HepG2 (cell line): Measurements from ENCODE around the gene GPATCH4. TPM values are rescaled to one million over a fixed set of nuclear protein-coding genes. Genes with fewer than 3 reads are reported as not detected.

Experiments
- MBD4 ChIP-seq: IDR thresholded peaks from 2 replicates; pipeline ENCODE4 v1.6.1; 2012; ENCODE audit warnings: low read length, inconsistent platforms, borderline replicate concordance
- MEIS2 ChIP-seq: sonication (generic); formaldehyde crosslinking; IDR thresholded peaks from 2 replicates; pipeline ENCODE4 v1.9.0; 2021; ENCODE audit warnings: mild to moderate bottlenecking, missing genetic modification reagents
- MTA3 ChIP-seq: sonication (generic); formaldehyde crosslinking; IDR thresholded peaks from 2 replicates; pipeline ENCODE4 v1.4.0; 2020; ENCODE audit warnings: missing genetic modification reagents
- NCOA1 ChIP-seq: sonication (generic); formaldehyde crosslinking; IDR thresholded peaks from 2 replicates; pipeline ENCODE4 v1.9.0; 2021; ENCODE audit warnings: missing genetic modification reagents
- RARA ChIP-seq: IDR thresholded peaks from 2 replicates; pipeline ENCODE4 v1.6.1; 2016; ENCODE audit warnings: missing genetic modification reagents, missing compliant biosample characterization
- SMAD9 ChIP-seq: sonication (generic); formaldehyde crosslinking; IDR thresholded peaks from 2 replicates; pipeline ENCODE4 v1.5.1; 2020; ENCODE audit warnings: mild to moderate bottlenecking, missing genetic modification reagents
- SNRNP70 ChIP-seq: fragments of 200-400 bp; formaldehyde crosslinking; IDR thresholded peaks from 2 replicates; pipeline ENCODE4 v1.6.1; 2017; ENCODE audit warnings: mild to moderate bottlenecking, low read depth, low read length, moderate library complexity
- ZNF660 ChIP-seq: sonication (generic); formaldehyde crosslinking; IDR thresholded peaks from 2 replicates; pipeline ENCODE4 v1.5.1; 2020; ENCODE audit warnings: mild to moderate bottlenecking, low read depth, missing genetic modification reagents, borderline replicate concordance
- polyA plus RNA-seq, 8 experiments: library from polyadenylated mRNA; depleted of rRNA in 3 of 8; stranded (reverse) in 7 of 8; unstranded in 1 of 8; fragments of >200 nt; fragmentation: Illumina TruSeq in 4 of 8; extraction: Trizol in 4 of 8; gene quantifications; 2 replicates each; pipeline versions ENCODE4 v1.2.1 to v1.2.3, GENCODE V29; 2011 to 2016; ENCODE audit warnings: low read depth in 4 of 8, missing spikeins in 1 of 8, mixed read lengths in 1 of 8; ENCODE audit not compliant: insufficient read depth in 1 of 8
- total RNA-seq, 5 experiments: library from RNA; depleted of rRNA; stranded (reverse); fragments of >200 nt; fragmentation: Illumina TruSeq; extraction: Trizol; gene quantifications; 2 replicates each; pipeline ENCODE4 v1.2.3, GENCODE V29; 2016; ENCODE audit warnings: low read depth in 1 of 5
- TF ChIP-seq, protein P1 (sequence below): sonication (generic); formaldehyde crosslinking; IDR thresholded peaks from 2 replicates; pipeline ENCODE4 v1.4.0; 2020; ENCODE audit warnings: mild to moderate bottlenecking, missing genetic modification reagents
- TF ChIP-seq, protein P2 (sequence below): sonication (generic); formaldehyde crosslinking; IDR thresholded peaks from 2 replicates; pipeline ENCODE4 v1.5.0; 2020; ENCODE audit warnings: missing genetic modification reagents, mild to moderate bottlenecking, borderline replicate concordance
- TF ChIP-seq, protein P3 (sequence below): sonication (generic); formaldehyde crosslinking; IDR thresholded peaks from 2 replicates; pipeline ENCODE4 v1.5.0; 2020; ENCODE audit warnings: missing genetic modification reagents
- TF ChIP-seq, protein P4 (sequence below): sonication (generic); formaldehyde crosslinking; IDR thresholded peaks from 2 replicates; pipeline ENCODE4 v1.4.0; 2020; ENCODE audit warnings: mild to moderate bottlenecking, missing genetic modification reagents
- TF ChIP-seq, protein P5 (sequence below): sonication (generic); formaldehyde crosslinking; IDR thresholded peaks from 2 replicates; pipeline ENCODE4 v1.4.0; 2020; ENCODE audit warnings: missing genetic modification reagents

GPATCH4 gene
- total and polyA plus RNA-seq, 2 of the 13 experiments (the other 11 are each of a cell fraction or from before 2014, with no cell fraction given), result 19.2 to 37.9 TPM

DNA sequence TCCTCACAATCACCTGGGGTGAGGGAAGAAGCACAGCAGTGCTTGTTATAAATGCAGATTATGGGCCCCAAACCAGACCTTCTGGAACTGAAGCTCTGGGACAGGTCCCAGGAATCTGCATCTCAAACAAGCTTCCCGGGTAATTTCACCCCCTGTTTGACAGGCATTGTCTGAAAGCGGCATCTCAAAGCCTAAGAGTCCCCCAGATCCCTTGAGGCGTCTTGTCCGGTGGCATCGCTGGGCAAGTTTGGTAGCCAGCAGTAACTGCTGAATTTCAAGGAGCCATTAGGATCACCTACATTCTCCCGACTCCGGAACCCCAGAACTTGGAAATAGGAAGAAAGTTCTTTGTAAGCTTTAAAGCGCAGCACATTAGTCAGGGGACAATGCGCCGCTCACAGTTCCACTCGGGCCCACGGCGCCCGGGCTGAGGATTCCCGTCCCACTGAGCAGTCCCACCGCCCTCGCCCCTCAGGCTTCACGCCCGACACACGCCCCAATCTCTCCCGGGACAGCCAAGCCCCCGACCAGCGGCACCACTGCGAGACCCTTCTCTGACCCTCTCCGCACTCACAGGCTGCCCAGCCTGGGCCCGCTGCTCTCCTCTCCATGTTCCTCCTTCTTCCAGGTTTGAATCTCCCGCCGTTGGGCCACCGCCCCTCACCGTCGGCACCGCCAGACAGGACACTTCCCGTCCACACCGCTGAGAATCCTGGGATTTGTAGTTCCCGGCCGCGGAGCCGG lies 29.2 kb downstream of the GPATCH4 start, which contains the start of gene IQGAP3 (continued):
- TF ChIP-seq SMAD9 (CRISPR knock-in tag) (no peak), MBD4 (no peak), MEIS2 (CRISPR knock-in tag) (peak; percentile 8; the same call in 1 of the 2 replicates), ZNF660 (CRISPR knock-in tag) (no peak), RARA (CRISPR knock-in tag) (no peak), MTA3 (no peak), SNRNP70 (no peak), NCOA1 (no peak)
- TF ChIP-seq, protein P1, sequence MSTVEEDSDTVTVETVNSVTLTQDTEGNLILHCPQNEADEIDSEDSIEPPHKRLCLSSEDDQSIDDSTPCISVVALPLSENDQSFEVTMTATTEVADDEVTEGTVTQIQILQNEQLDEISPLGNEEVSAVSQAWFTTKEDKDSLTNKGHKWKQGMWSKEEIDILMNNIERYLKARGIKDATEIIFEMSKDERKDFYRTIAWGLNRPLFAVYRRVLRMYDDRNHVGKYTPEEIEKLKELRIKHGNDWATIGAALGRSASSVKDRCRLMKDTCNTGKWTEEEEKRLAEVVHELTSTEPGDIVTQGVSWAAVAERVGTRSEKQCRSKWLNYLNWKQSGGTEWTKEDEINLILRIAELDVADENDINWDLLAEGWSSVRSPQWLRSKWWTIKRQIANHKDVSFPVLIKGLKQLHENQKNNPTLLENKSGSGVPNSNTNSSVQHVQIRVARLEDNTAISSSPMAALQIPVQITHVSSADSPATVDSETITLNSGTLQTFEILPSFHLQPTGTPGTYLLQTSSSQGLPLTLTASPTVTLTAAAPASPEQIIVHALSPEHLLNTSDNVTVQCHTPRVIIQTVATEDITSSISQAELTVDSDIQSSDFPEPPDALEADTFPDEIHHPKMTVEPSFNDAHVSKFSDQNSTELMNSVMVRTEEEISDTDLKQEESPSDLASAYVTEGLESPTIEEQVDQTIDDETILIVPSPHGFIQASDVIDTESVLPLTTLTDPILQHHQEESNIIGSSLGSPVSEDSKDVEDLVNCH (CRISPR knock-in tag), result no peak
- TF ChIP-seq, protein P2, sequence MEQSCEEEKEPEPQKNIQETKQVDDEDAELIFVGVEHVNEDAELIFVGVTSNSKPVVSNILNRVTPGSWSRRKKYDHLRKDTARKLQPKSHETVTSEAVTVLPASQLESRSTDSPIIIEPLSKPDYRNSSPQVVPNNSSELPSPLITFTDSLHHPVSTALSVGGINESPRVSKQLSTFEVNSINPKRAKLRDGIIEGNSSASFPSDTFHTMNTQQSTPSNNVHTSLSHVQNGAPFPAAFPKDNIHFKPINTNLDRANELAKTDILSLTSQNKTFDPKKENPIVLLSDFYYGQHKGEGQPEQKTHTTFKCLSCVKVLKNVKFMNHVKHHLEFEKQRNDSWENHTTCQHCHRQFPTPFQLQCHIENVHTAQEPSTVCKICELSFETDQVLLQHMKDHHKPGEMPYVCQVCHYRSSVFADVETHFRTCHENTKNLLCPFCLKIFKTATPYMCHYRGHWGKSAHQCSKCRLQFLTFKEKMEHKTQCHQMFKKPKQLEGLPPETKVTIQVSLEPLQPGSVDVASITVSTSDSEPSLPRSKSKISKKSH (CRISPR knock-in tag), result 0 out of 2 replicates have a peak, but pooled peaks have one; percentile 50
- TF ChIP-seq, protein P3, sequence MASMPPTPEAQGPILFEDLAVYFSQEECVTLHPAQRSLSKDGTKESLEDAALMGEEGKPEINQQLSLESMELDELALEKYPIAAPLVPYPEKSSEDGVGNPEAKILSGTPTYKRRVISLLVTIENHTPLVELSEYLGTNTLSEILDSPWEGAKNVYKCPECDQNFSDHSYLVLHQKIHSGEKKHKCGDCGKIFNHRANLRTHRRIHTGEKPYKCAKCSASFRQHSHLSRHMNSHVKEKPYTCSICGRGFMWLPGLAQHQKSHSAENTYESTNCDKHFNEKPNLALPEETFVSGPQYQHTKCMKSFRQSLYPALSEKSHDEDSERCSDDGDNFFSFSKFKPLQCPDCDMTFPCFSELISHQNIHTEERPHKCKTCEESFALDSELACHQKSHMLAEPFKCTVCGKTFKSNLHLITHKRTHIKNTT (CRISPR knock-in tag), result no peak
- TF ChIP-seq, protein P4, sequence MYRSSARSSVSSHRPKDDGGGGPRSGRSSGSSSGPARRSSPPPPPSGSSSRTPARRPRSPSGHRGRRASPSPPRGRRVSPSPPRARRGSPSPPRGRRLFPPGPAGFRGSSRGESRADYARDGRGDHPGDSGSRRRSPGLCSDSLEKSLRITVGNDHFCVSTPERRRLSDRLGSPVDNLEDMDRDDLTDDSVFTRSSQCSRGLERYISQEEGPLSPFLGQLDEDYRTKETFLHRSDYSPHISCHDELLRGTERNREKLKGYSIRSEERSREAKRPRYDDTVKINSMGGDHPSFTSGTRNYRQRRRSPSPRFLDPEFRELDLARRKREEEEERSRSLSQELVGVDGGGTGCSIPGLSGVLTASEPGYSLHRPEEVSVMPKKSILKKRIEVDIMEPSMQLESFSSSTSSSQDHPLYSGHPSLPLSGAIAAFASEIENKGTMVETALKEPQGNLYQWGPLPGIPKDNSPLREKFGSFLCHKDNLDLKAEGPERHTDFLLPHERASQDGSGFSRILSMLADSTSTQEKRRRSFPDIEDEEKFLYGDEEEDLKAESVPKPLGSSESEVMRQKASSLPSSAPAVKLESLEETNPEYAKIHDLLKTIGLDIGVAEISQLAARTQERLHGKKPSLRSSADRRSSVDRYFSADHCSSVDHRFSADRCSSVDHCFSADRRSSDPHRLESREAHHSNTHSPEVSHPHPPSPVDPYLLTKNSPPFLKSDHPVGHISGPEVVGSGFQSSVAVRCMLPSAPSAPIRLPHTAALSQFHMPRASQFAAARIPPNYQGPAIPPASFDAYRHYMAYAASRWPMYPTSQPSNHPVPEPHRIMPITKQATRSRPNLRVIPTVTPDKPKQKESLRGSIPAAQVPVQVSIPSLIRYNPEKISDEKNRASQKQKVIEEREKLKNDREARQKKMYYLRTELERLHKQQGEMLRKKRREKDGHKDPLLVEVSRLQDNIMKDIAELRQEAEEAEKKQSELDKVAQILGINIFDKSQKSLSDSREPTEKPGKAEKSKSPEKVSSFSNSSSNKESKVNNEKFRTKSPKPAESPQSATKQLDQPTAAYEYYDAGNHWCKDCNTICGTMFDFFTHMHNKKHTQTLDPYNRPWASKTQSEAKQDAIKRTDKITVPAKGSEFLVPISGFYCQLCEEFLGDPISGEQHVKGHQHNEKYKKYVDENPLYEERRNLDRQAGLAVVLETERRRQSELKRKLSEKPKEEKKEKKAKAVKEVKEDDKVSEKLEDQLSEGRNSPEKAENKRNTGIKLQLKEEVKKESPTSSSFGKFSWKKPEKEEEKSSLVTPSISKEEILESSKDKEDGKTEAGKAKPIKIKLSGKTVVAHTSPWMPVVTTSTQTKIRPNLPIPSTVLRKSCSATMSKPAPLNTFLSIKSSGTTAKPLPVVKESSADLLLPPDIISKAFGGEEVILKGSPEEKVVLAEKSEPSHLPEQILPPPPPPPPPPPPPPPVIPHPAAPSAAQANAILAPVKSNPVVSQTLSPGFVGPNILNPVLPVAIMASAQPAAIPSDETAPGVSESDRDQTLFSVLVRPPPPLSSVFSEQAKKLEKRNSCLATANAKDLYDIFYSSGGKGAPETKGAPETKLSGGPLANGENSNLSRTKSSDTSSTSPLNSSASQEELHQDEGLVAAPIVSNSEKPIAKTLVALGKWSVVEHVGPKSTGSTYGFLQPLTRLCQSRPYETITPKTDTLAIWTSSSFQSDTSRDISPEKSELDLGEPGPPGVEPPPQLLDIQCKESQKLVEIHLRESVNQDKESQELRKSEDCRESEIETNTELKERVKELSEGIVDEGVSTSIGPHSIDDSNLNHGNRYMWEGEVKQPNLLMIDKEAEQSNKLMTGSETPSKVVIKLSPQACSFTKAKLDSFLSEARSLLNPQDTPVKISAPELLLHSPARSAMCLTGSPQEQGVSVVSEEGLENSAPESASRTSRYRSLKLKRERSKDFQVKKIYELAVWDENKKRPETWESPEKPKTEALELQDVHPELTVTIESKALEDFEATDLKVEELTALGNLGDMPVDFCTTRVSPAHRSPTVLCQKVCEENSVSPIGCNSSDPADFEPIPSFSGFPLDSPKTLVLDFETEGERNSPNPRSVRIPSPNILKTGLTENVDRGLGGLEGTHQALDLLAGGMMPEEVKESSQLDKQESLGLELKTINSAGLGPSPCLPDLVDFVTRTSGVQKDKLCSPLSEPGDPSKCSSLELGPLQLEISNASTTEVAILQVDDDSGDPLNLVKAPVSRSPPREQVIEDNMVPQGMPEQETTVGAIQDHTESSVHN, result no peak
- TF ChIP-seq, protein P5, sequence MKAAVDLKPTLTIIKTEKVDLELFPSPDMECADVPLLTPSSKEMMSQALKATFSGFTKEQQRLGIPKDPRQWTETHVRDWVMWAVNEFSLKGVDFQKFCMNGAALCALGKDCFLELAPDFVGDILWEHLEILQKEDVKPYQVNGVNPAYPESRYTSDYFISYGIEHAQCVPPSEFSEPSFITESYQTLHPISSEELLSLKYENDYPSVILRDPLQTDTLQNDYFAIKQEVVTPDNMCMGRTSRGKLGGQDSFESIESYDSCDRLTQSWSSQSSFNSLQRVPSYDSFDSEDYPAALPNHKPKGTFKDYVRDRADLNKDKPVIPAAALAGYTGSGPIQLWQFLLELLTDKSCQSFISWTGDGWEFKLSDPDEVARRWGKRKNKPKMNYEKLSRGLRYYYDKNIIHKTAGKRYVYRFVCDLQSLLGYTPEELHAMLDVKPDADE (CRISPR knock-in tag), result no peak
